K562 (cell line): ENCODE measurements around the gene EIPR1.

Experiments
- CTCF ChIP-seq, 3 experiments: IDR thresholded peaks in 2 of 3; conservative IDR thresholded peaks in 1 of 3; 2 replicates each; pipeline ENCODE4 v1.5.1; 2011 to 2012; ENCODE audit warnings: low read length in 3 of 3, mild to moderate bottlenecking in 3 of 3, control low read depth in 2 of 3, improper control_type of control experiment in 1 of 3, inconsistent platforms in 1 of 3, low read depth in 1 of 3, mixed read lengths in 1 of 3, moderate library complexity in 1 of 3; ENCODE audit not compliant: insufficient read depth in 2 of 3
- ERF ChIP-seq: fragments of 450-650 bp; formaldehyde crosslinking; IDR thresholded peaks from 2 replicates; pipeline ENCODE4 v1.4.0; 2020; ENCODE audit warnings: mild to moderate bottlenecking, mixed read lengths
- OTX1 ChIP-seq: fragments of 450-650 bp; formaldehyde crosslinking; IDR thresholded peaks from 2 replicates; pipeline ENCODE4 v1.4.0; 2022; ENCODE audit warnings: mild to moderate bottlenecking
- POLR2A ChIP-seq: fragments of 450-650 bp; conservative IDR thresholded peaks from 2 replicates; pipeline ENCODE4 v1.6.1; 2016
- SIX5 ChIP-seq, 2 experiments: IDR thresholded peaks; 2 replicates each; pipeline ENCODE4 v1.6.1; 2011; ENCODE audit warnings: low read length in 2 of 2, borderline replicate concordance in 1 of 2, low read depth in 1 of 2, mild to moderate bottlenecking in 1 of 2, moderate library complexity in 1 of 2; ENCODE audit not compliant: insufficient read depth in 1 of 2
- TARDBP ChIP-seq: fragments of 450-650 bp; IDR thresholded peaks from 2 replicates; pipeline ENCODE4 v1.6.1; 2016
- TBP ChIP-seq: optimal IDR thresholded peaks from 2 replicates; pipeline ENCODE3; 2011; ENCODE audit warnings: low read depth, low read length, improper control_type of control experiment

- no peak for TF ChIP-seq POLR2A
- no peak for TF ChIP-seq SIX5 (IDR thresholded peaks at IDR 0.05; ENCODE audit: borderline replicate concordance in 1 of 2, insufficient read depth in 1 of 2, low read depth in 1 of 2, low read length in 2 of 2)
- no peak for TF ChIP-seq CTCF (IDR thresholded peaks at IDR 0.05 in 2 of 3, conservative IDR thresholded peaks at IDR 0.05 in 1 of 3; ENCODE audit: insufficient read depth in 2 of 3, low read depth in 1 of 3, low read length in 3 of 3)
- no peak for TF ChIP-seq TBP
- TF ChIP-seq OTX1 (CRISPR knock-in tag) = no peak
- TF ChIP-seq TARDBP = no peak
- no peak for TF ChIP-seq ERF (CRISPR knock-in tag)
These were observed 214.2 kb downstream of the EIPR1 start for GRCh38 chr2:3163401-3163800.
